HG02885 (cell line): Measurements from ENCODE around the gene MNX1.

Experiments
- ATAC-seq: cut with Tn5 transposase; IDR thresholded peaks from one replicate; pipeline ENCODE4 v1.9.1; 2021; ENCODE audit warnings: mild to moderate bottlenecking; ENCODE audit not compliant: unreplicated experiment, poor library complexity

Gene MNX1

GRCh38 chr7:156985101-156985992 is 25.1 kb downstream of the MNX1 start:
- no peak for ATAC-seq

DNA sequence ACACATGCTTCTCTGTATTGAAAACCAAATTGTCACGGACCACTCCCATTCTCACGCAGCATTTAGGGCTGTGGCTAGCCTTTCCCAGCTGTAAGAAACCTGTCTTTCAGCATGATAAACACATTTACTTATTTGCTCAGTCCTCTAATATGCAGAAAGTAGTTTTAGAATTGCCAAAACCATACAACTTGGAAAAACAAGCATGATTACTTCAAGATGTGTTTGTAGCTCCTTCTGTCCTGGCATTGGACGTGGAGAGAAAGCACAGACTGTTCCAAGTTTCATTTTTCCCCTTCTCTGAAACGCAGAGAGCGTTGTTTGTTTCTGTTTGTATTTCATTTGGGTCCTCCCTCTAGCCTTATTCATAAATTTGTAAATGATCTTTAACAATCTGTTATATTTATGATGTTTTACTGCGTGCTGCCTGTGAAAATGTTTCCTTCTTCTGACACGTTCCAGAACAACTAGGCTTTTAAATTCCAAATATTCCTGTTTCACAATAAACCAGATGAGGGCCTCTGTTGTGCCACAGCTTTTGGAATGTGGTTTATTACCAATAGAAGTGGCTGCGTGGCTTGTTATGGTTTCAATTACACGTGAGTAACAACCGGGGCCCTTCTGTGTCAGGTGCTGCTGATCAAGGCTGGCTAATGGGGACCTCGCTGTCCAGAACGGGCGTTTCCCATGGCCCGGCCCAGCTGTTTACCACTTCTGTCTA is 26.1 kb downstream of the MNX1 start:
- ATAC-seq: no peak

DNA sequence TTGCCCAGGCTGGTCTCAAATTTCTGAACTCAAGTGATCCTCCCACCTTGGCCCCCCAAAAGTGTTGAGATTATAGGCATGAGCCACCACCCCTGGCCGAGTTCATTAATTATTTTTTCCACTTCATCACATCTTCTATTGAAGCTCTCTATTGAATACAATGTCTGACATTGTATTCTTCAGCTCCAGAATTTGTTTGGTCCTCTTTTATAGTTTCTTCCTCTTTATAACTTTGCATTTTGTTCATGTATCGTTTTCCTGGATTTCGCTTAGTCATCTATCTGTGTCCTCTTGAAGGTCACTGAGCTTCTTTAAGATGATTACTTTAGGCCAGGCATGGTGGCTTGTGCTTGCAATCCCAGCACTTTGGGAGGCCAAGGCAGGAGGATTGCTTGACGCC is 30.8 kb downstream of the MNX1 start:
- no peak for ATAC-seq

- ATAC-seq: no peak
These were observed 31.4 kb downstream of the MNX1 start for GRCh38 chr7:156979007-156979606.

DNA sequence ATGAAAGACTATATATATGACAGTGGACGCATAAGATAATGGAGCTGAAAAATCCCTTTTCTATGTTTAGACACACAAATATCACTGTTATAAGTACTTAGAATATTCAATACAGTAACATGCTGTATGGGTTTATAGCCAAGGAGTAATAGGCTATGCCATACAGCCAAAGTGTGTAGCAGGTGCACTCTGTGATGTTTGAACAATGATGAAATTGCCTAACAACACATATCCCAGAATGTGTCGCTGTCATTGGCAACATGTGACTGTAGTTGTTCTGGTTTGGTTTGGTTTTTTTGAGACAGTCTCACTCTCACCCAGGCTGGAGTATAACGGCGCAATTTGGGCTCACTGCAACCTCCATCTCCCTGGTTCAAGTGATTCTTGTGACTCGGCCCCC is 34.8 kb downstream of the MNX1 start:
- ATAC-seq: no peak

- ATAC-seq: no peak
These were observed 40.5 kb downstream of the MNX1 start for GRCh38 chr7:156969972-156970420.

DNA sequence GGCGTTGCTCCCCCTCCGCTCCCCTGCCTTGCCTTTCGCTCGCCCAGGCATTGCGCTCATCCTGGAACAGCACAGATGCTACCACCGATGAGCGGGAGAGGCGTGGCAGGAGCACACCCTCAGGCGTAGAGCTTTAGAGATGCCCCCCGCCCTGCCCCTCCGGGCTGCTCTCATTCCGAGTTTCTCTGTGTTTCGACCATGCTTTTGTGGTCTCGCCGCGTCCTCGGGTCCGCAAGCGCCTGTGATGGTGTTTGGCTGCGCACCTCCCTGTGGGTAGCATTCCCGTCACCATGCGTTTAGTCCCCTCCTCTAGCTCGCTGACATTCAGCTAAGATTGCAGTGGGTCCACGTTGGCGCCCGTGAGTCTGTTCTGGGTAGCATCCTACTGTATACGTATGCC is 42.3 kb downstream of the MNX1 start:
- no peak for ATAC-seq

DNA sequence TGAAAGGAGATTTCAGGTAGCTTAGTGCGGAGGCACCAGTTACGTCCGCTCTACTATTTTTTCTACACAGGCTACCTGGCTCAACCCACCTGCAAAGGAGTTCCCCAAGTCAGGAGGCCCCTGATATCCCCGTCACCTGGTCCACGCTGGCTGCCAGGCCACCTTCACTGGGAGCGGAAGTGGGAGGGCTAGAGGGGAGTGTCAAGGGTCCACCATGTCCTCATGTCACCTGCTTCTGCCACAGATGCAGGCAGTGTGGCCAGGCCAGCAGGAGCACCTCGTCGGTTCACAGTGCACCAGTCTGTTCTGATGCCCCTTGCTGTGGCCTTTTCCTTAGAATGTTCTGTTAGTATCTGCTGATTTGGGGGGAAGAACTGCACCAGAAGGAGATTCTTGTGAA is 44.1 kb downstream of the MNX1 start:
- ATAC-seq: no peak

DNA sequence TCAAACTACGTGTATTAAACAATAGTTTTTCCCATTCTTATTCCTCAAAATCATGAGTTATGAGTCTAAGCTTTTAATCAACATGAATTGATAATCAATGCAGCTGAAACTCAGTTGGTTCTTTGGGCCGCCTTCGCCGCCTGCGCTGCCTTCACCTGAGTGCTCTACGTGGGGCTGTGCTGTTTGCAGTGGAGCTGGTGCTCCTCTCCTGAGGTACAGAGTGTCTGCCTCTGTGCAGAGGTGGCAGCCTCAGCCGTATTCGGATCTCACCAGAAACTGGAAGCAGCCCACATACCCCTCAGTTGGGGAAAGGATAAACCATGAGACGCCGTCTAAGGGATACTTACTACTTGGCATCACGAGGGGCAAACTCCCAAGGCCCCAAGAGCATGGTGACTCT is 45.5 kb downstream of the MNX1 start:
- no peak for ATAC-seq

GRCh38 chr7:156963472-156963871 is 47.0 kb downstream of the MNX1 start:
- ATAC-seq: no peak

- no peak for ATAC-seq
These were observed 47.6 kb downstream of the MNX1 start for GRCh38 chr7:156962897-156963296.

GRCh38 chr7:156962145-156962544 is 48.3 kb downstream of the MNX1 start:
- no peak for ATAC-seq

DNA sequence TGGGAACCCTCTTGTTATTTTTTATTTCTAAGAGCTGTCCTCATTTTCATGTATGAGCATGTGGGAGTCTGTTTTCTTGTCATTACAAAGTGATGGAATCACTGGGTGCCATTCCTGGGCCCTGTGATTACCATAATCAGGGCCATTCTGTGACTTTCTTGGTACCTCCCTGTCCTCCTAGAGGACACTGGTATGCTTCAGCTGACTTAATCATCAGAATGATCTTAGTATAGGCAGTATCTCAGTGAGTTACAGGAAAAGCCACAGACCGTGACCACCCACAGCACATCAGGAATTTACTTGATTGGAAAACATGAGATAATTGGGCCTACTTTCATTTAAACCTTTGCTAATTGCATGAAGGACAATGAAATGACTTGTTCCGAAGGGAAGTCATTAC is 53.7 kb downstream of the MNX1 start:
- ATAC-seq: no peak

- ATAC-seq: no peak
These were observed 55.5 kb downstream of the MNX1 start for GRCh38 chr7:156954941-156955340.
